HEK293 (cell line): Measurements from ENCODE around the gene PRM3.

Experiments
- BCL6B ChIP-seq: fragments of 450-650 bp; formaldehyde crosslinking; IDR thresholded peaks from 2 replicates; pipeline ENCODE4 v1.5.1; 2017; ENCODE audit warnings: missing biosample characterization, missing genetic modification characterization
- GLIS1 ChIP-seq: fragments of 450-650 bp; formaldehyde crosslinking; IDR thresholded peaks from 2 replicates; pipeline ENCODE4 v1.5.1; 2016; ENCODE audit warnings: missing biosample characterization, missing genetic modification characterization
- HIC1 ChIP-seq: fragments of 450-650 bp; formaldehyde crosslinking; IDR thresholded peaks from 2 replicates; pipeline ENCODE4 v1.5.1; 2016; ENCODE audit warnings: missing biosample characterization, missing genetic modification characterization
- HOXC10 ChIP-seq: sonication (generic); formaldehyde crosslinking; IDR thresholded peaks from 2 replicates; pipeline ENCODE4 v1.8.1; 2023; ENCODE audit warnings: mild to moderate bottlenecking, missing genetic modification reagents
- HOXD13 ChIP-seq: sonication (generic); formaldehyde crosslinking; IDR thresholded peaks from 2 replicates; pipeline ENCODE4 v1.8.0; 2022; ENCODE audit warnings: missing genetic modification reagents, borderline replicate concordance
- OVOL3 ChIP-seq: fragments of 450-650 bp; formaldehyde crosslinking; IDR thresholded peaks from 2 replicates; pipeline ENCODE4 v1.5.1; 2016; ENCODE audit warnings: missing biosample characterization, missing genetic modification characterization
- PRDM10 ChIP-seq: fragments of 450-650 bp; formaldehyde crosslinking; IDR thresholded peaks from 2 replicates; pipeline ENCODE4 v1.5.1; 2016; ENCODE audit warnings: missing biosample characterization, missing genetic modification characterization
- RBAK ChIP-seq: fragments of 450-650 bp; formaldehyde crosslinking; IDR thresholded peaks from 2 replicates; pipeline ENCODE4 v1.5.1; 2016; ENCODE audit warnings: missing biosample characterization, missing genetic modification characterization
- SCRT1 ChIP-seq: fragments of 450-650 bp; formaldehyde crosslinking; IDR thresholded peaks from 2 replicates; pipeline ENCODE4 v1.5.1; 2016; ENCODE audit warnings: missing biosample characterization, missing genetic modification characterization, borderline replicate concordance
- ZBTB8A ChIP-seq: fragments of 450-650 bp; formaldehyde crosslinking; IDR thresholded peaks from 2 replicates; pipeline ENCODE4 v1.5.1; 2016; ENCODE audit warnings: missing biosample characterization, missing genetic modification characterization
- ZNF155 ChIP-seq: fragments of 450-650 bp; formaldehyde crosslinking; IDR thresholded peaks from 2 replicates; pipeline ENCODE4 v1.5.1; 2016; ENCODE audit warnings: missing biosample characterization, missing genetic modification characterization
- ZNF184 ChIP-seq: fragments of 450-650 bp; IDR thresholded peaks from 2 replicates; pipeline ENCODE4 v1.5.1; 2018; ENCODE audit warnings: missing biosample characterization, mild to moderate bottlenecking, missing genetic modification characterization
- ZNF266 ChIP-seq: fragments of 450-650 bp; formaldehyde crosslinking; IDR thresholded peaks from 2 replicates; pipeline ENCODE4 v1.5.1; 2016; ENCODE audit warnings: missing biosample characterization, missing genetic modification characterization, low read depth
- ZNF274 ChIP-seq, 2 experiments: fragments of 200-500 bp in 1 of 2; fragments of 450-650 bp in 1 of 2; sonication (Bioruptor generic) in 1 of 2; formaldehyde crosslinking in 1 of 2; IDR thresholded peaks; 2 replicates each; pipeline versions ENCODE4 v1.5.1 to v1.6.1; 2014 to 2016; ENCODE audit warnings: borderline replicate concordance in 1 of 2, inconsistent platforms in 1 of 2, low read length in 1 of 2, missing biosample characterization in 1 of 2, missing genetic modification characterization in 1 of 2
- ZNF341 ChIP-seq: fragments of 450-650 bp; formaldehyde crosslinking; IDR thresholded peaks from 2 replicates; pipeline ENCODE4; 2016; ENCODE audit warnings: low read depth, missing biosample characterization, missing genetic modification characterization
- ZNF350 ChIP-seq: fragments of 450-650 bp; formaldehyde crosslinking; IDR thresholded peaks from 2 replicates; pipeline ENCODE4 v1.5.0; 2017; ENCODE audit warnings: missing biosample characterization, mild to moderate bottlenecking, missing genetic modification characterization
- ZNF391 ChIP-seq: fragments of 450-650 bp; formaldehyde crosslinking; IDR thresholded peaks from 2 replicates; pipeline ENCODE4 v1.5.1; 2016; ENCODE audit warnings: low read depth, missing biosample characterization, missing genetic modification characterization, borderline replicate concordance
- ZNF423 ChIP-seq: fragments of 450-650 bp; formaldehyde crosslinking; IDR thresholded peaks from 2 replicates; pipeline ENCODE4 v1.5.1; 2016; ENCODE audit warnings: missing biosample characterization, missing genetic modification characterization
- ZNF48 ChIP-seq: fragments of 450-650 bp; formaldehyde crosslinking; IDR thresholded peaks from 2 replicates; pipeline ENCODE4 v1.5.1; 2016; ENCODE audit warnings: missing biosample characterization, missing genetic modification characterization
- ZNF518A ChIP-seq: fragments of 450-650 bp; formaldehyde crosslinking; conservative IDR thresholded peaks from 2 replicates; pipeline ENCODE4 v1.5.1; 2016; ENCODE audit warnings: low read depth, missing biosample characterization, missing genetic modification characterization
- ZNF530 ChIP-seq: fragments of 450-650 bp; formaldehyde crosslinking; IDR thresholded peaks from 2 replicates; pipeline ENCODE4 v1.5.1; 2016; ENCODE audit warnings: low read depth, missing biosample characterization, missing genetic modification characterization
- ZNF580 ChIP-seq: fragments of 450-650 bp; formaldehyde crosslinking; IDR thresholded peaks from 2 replicates; pipeline ENCODE4 v1.5.1; 2016; ENCODE audit warnings: missing biosample characterization, missing genetic modification characterization
- ZNF624 ChIP-seq: fragments of 450-650 bp; formaldehyde crosslinking; IDR thresholded peaks from 2 replicates; pipeline ENCODE4 v1.5.1; 2017; ENCODE audit warnings: missing biosample characterization, missing genetic modification characterization
- ZNF776 ChIP-seq: fragments of 450-650 bp; formaldehyde crosslinking; IDR thresholded peaks from 2 replicates; pipeline ENCODE4 v1.5.0; 2017; ENCODE audit warnings: missing biosample characterization, missing genetic modification characterization, borderline replicate concordance
- ZNF791 ChIP-seq: fragments of 450-650 bp; formaldehyde crosslinking; IDR thresholded peaks from 2 replicates; pipeline ENCODE4 v1.5.1; 2016; ENCODE audit warnings: missing biosample characterization, missing genetic modification characterization
- ZSCAN4 ChIP-seq: fragments of 450-650 bp; formaldehyde crosslinking; IDR thresholded peaks from 2 replicates; pipeline ENCODE4 v1.5.1; 2017; ENCODE audit warnings: missing biosample characterization, missing genetic modification characterization

PRM3 gene

GRCh38 chr16:11319529-11320146, 46.2 kb upstream of the PRM3 start (continued):
- TF ChIP-seq PRDM10 (tag by site-specific recombination) (no peak), ZNF155 (tag by site-specific recombination) (no peak), SCRT1 (tag by site-specific recombination) (no peak), ZNF791 (tag by site-specific recombination) (no peak), ZNF350 (tag by site-specific recombination) (peak; percentile 48; the same call in 1 of the 2 replicates), ZBTB8A (tag by site-specific recombination) (no peak), ZNF518A (no peak), OVOL3 (tag by site-specific recombination) (no peak), ZNF266 (tag by site-specific recombination) (no peak), ZNF624 (tag by site-specific recombination) (no peak), HIC1 (tag by site-specific recombination) (no peak), HOXC10 (CRISPR knock-in tag) (no peak), ZNF530 (tag by site-specific recombination) (no peak), GLIS1 (tag by site-specific recombination) (no peak), ZNF423 (tag by site-specific recombination) (no peak), ZNF391 (tag by site-specific recombination) (no peak), HOXD13 (no peak), ZNF341 (tag by site-specific recombination) (no peak), ZSCAN4 (tag by site-specific recombination) (no peak), ZNF48 (tag by site-specific recombination) (no peak), RBAK (no peak), ZNF274 (IDR thresholded peaks at IDR 0.05; ENCODE audit: low read length) (no peak), ZNF274 (tag by site-specific recombination; IDR thresholded peaks at IDR 0.05; ENCODE audit: borderline replicate concordance) (no peak), ZNF776 (tag by site-specific recombination) (peak; percentile 90), ZNF184 (tag by site-specific recombination) (peak; percentile 64; the same call in 1 of the 2 replicates), BCL6B (tag by site-specific recombination) (0 out of 2 replicates have a peak, but pooled peaks have one; percentile 17), ZNF580 (tag by site-specific recombination) (no peak)
